ENCODE data around the gene PCSK6.
A peak's percentile ranks its signal among the peaks of the same experiment; 100 is the strongest.

PCSK6 gene

DNA sequence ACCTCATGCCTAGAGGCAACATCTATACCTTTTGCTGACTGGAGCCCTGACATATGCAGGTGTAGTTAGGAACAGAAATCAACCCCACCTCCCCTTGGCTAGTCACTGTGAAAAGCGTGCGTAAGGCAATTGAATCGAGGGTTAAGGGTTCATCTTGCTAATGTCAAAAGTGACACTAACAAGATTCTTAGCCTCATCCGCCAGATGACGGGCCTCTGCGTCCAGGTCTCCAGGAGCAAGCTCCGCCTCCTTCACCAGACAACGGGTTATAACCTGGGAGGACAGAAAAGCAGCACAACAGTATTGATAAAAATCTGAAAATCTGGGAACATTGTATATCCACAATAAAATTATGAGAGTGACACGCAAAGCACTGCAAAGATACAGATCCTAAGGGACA, 216.9 kb downstream of the PCSK6 start:
- H3K4me1 ChIP-seq (ENCODE audit: control insufficient read depth, low read length) = peaks cover 8% of the 10 kb centered on the region
- no peaks in the 10 kb centered on the region for H4K20me1 ChIP-seq (ENCODE audit: control insufficient read depth, insufficient read depth, low read depth, low read length)
- peaks cover 16% of the 10 kb centered on the region for H3K79me2 ChIP-seq (ENCODE audit: control insufficient read depth, low read length)
- no peak overlapping the region for H3K4me2 ChIP-seq (ENCODE audit: low read length)
- H3K36me3 ChIP-seq (ENCODE audit: control insufficient read depth, low read length) = peaks cover 54% of the 10 kb centered on the region
- H3K9me2 ChIP-seq (replicated peaks; ENCODE audit: control insufficient read depth, low read length) = no peaks in the 10 kb centered on the region
- no peak overlapping the region for H3K4me3 ChIP-seq (ENCODE audit: low read length)
- TF ChIP-seq EZH2phosphoT487 (IDR thresholded peaks at IDR 0.05; ENCODE audit: borderline replicate concordance, low read length) = no peak
- TF ChIP-seq, protein P1, sequence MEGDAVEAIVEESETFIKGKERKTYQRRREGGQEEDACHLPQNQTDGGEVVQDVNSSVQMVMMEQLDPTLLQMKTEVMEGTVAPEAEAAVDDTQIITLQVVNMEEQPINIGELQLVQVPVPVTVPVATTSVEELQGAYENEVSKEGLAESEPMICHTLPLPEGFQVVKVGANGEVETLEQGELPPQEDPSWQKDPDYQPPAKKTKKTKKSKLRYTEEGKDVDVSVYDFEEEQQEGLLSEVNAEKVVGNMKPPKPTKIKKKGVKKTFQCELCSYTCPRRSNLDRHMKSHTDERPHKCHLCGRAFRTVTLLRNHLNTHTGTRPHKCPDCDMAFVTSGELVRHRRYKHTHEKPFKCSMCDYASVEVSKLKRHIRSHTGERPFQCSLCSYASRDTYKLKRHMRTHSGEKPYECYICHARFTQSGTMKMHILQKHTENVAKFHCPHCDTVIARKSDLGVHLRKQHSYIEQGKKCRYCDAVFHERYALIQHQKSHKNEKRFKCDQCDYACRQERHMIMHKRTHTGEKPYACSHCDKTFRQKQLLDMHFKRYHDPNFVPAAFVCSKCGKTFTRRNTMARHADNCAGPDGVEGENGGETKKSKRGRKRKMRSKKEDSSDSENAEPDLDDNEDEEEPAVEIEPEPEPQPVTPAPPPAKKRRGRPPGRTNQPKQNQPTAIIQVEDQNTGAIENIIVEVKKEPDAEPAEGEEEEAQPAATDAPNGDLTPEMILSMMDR (IDR thresholded peaks at IDR 0.05; ENCODE audit: low read depth, low read length, poor library complexity, severe bottlenecking) = no peak
- H3F3A ChIP-seq (ENCODE audit: control insufficient read depth, insufficient read depth) = no peaks in the 10 kb centered on the region; the same call in 1 of the 2 replicates
- H3K27ac ChIP-seq (ENCODE audit: low read depth, low read length) = no peak overlapping the region
- no peaks in the 10 kb centered on the region for H3K9me3 ChIP-seq (ENCODE audit: control insufficient read depth, insufficient read depth, low read length)
- H3K27me3 ChIP-seq (ENCODE audit: control insufficient read depth, low read length) = no peaks in the 10 kb centered on the region

DNA sequence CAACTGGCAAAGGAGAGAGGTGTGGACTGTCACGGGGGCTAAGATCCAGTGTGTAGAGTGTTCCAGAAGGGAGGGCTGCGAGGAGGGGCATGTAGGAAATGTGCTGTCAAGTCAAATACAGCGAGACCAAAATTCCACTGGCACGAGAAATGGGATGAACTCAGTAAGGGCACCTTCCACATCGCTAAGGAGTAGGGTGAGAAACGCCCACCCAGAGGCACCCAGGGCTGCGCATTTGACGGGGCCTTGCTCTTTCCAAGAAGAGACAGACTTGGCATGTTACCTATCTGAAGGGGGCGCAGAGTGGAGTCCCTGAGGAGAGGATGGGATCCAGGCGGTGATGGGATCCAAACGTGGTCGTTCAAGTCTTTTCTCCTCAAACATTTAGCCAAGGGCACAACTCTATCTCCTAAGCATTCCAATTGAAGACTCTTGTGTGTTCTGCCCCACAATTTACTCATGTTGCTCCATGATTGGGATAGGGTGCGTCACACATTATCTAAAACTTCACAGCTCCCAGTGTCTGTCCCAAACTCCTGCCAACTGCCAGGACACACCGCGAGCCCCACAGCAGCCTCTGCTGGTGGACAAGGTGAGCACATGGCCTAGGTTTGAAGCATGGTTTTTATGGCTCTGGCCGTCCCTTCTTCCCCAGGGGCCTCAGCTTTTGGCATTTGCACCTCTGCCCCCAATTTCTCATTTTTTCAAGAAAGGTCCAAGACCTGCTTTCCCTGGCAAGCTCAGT, 219.9 kb downstream of the PCSK6 start:
- H3K79me2 ChIP-seq (ENCODE audit: control insufficient read depth, low read length) = no peaks in the 10 kb centered on the region
- H3F3A ChIP-seq (ENCODE audit: control insufficient read depth, insufficient read depth) = no peaks in the 10 kb centered on the region
- H3K4me1 ChIP-seq (ENCODE audit: control insufficient read depth, low read length) = no peaks in the 10 kb centered on the region
- TF ChIP-seq EZH2phosphoT487 (IDR thresholded peaks at IDR 0.05; ENCODE audit: borderline replicate concordance, low read length) = no peak
- TF ChIP-seq, protein P1 (IDR thresholded peaks at IDR 0.05; ENCODE audit: low read depth, low read length, poor library complexity, severe bottlenecking) = peak; percentile 21
- no peaks in the 10 kb centered on the region for H3K9me3 ChIP-seq (ENCODE audit: control insufficient read depth, insufficient read depth, low read length)
- H3K27ac ChIP-seq (ENCODE audit: low read depth, low read length) = no peak overlapping the region
- H4K20me1 ChIP-seq (ENCODE audit: control insufficient read depth, insufficient read depth, low read depth, low read length) = no peaks in the 10 kb centered on the region
- H3K27me3 ChIP-seq (ENCODE audit: control insufficient read depth, low read length) = no peaks in the 10 kb centered on the region
- H3K9me2 ChIP-seq (replicated peaks; ENCODE audit: control insufficient read depth, low read length) = no peaks in the 10 kb centered on the region
- H3K4me3 ChIP-seq (ENCODE audit: low read length) = no peak overlapping the region
- no peak overlapping the region for H3K4me2 ChIP-seq (ENCODE audit: low read length)
- H3K36me3 ChIP-seq (ENCODE audit: control insufficient read depth, low read length) = peaks cover 42% of the 10 kb centered on the region

DNA sequence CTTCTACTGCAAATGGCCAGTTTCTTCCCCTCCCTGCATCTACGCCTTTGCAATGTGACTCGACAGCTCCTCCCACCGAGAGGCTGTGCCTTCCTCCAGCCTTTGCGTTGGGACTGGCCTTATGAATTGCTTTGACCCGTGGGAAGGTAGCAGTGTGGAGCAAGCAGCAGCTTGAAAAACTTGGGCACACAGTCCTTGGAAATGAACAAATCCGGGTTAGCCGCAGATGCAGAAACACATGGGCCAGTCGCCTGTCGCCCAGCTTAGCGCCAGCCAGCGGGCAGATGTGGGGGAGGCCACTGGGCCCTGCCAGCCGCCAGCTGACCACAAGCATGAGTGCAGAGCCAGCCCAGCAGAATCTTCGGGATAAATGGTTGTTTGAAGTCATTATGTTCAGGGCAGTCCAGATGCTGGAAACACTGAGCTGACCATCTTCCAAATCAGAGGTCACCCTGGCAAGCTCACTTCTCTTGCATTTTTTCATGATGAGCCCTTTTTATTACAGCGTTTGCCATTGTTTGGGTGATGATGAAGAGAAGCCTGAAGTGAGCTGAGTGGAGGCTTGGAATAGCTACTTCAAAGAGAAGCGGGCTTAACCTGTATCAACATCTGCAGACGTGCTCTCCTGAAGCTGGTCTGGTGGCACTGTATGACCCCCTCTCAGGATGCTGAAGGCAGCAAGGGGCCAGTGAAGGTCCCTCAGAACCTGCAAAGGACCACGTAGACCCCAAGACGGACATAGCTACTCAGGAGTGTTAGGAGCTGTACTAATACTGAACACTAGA, 222.0 kb downstream of the PCSK6 start:
- H3K27ac ChIP-seq (ENCODE audit: low read depth, low read length) = no peak overlapping the region
- TF ChIP-seq, protein P1 (IDR thresholded peaks at IDR 0.05; ENCODE audit: low read depth, low read length, poor library complexity, severe bottlenecking) = no peak
- no peak for TF ChIP-seq EZH2phosphoT487 (IDR thresholded peaks at IDR 0.05; ENCODE audit: borderline replicate concordance, low read length)
- no peaks in the 10 kb centered on the region for H4K20me1 ChIP-seq (ENCODE audit: control insufficient read depth, insufficient read depth, low read depth, low read length)
- H3K4me1 ChIP-seq (ENCODE audit: control insufficient read depth, low read length) = no peaks in the 10 kb centered on the region
- no peaks in the 10 kb centered on the region for H3K9me3 ChIP-seq (ENCODE audit: control insufficient read depth, insufficient read depth, low read length)
- no peaks in the 10 kb centered on the region for H3K79me2 ChIP-seq (ENCODE audit: control insufficient read depth, low read length)
- H3K4me3 ChIP-seq (ENCODE audit: low read length) = no peak overlapping the region
- no peak overlapping the region for H3K4me2 ChIP-seq (ENCODE audit: low read length)
- peaks cover 21% of the 10 kb centered on the region for H3K36me3 ChIP-seq (ENCODE audit: control insufficient read depth, low read length)
- H3K27me3 ChIP-seq (ENCODE audit: control insufficient read depth, low read length) = peaks cover 9% of the 10 kb centered on the region
- H3F3A ChIP-seq (ENCODE audit: control insufficient read depth, insufficient read depth) = no peaks in the 10 kb centered on the region
- no peaks in the 10 kb centered on the region for H3K9me2 ChIP-seq (replicated peaks; ENCODE audit: control insufficient read depth, low read length)
